Endothelial cell of hepatic sinusoid (primary cell): Measurements from ENCODE around the gene NRM.

Source experiments
- in situ Hi-C: cut with HindIII; loops from 2 replicates; pipeline ENCODE4 v1.10.0; 2017; ENCODE audit warnings: low sequenced_read_pairs

NRM gene

DNA sequence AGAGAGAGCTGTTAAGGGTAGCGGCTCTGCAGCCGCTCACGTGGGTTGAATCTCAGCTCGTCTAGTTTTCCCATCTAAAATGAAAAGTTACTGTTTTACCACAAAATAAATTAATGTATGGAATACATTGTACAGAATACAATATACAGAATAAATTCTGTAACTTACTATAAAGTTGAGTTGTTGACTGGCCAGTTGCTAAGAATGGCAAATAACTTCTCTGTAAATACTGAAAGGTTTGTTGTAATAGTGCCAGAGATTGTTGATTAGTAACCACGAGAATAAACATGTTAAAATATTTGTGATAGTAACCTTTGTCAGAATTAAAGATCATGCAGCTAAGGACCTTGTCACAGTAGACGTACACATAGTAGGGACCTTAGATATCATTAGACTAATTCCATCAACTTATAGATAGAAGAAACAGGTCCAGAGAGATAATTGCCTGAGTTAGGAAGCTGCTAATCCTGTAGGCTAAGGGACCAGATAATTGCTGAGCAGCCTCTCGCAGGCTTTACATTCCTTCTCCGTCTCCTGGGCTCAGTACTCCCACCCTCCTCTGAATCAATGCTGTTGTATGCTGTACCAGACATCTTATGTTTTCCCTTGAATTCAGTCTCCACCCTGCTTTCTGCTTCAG is 544 bp upstream of the NRM start:
- in situ Hi-C loops, result no loop called here

DNA sequence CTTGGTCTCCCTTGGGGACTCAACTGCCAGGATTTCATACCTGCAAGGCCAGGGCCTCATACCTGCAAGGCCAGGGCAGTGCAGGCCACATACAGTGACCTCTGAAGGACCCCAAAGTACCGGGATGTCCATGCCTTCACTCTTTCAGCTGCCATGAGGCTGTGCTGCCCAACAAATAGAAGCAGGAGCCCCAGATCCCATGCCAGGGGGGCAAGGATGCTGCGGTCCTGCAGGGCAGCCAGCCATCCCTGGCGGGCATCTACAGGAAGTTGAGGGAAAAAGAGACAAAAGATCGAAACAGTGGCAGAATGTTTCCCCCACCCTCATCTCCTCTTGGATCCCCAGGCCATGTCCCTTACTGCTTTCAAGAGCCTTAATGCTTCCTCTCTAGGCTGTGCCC is 799 bp downstream of the NRM start:
- in situ Hi-C loops, result no loop called here

- in situ Hi-C loops, result no loop called here
Measured at GRCh38 chr6:30689022-30689865, 1.5 kb downstream of the NRM start.

- in situ Hi-C loops, result no loop called here
Measured at GRCh38 chr6:30688569-30688968, 2.2 kb downstream of the NRM start.

GRCh38 chr6:30687659-30688431 is 2.9 kb downstream of the NRM start:
- in situ Hi-C loops, result no loop called here

GRCh38 chr6:30686908-30687658 is 3.7 kb downstream of the NRM start:
- in situ Hi-C loops, result no loop called here

DNA sequence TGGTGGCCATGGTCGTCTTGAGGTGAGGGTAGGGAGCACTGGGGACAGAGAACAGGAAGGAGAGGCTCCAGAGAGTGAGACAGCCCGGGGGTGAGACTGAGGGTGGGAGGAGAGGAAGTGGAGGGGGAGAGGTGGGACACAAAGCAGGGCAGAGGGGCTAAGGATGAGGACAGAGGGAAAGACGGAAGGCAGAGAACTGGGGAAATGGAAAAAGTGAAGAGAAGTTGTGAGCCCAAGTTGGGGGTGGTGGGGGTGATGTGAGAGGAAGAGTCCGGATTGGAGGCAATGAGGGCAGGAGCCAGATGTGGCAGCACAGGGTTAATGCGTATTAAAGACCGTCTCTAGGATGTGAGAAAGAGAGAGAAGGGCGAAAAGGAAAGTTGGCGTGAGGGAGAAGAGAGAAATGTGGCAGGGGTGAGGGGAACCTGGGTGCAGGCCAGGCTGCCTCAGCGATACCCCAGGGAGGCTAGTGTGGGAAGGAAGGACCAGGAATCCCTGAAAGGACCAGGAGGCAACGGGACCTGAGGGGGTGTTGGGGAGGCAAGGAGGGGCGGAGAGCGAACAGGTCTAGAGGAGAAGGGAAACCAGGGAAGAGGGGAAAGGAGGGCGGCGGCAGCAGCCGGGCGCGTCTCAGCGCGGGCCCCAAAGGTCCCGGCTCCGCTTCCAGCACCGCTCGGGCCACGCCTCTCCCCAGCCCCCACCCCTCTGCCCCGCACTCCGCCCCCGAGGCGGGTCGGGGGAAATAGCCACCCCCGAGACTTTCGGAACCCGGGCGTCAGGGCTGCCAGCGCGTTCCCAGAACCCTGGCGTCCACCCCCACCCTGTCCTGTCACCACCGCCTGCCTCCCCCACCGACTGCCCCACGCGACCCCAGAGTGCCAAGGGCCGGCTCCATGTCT is 4.5 kb downstream of the NRM start, which contains the start of gene PPP1R18:
Gene PPP1R18 (minus strand): TSS at position 637 of the 899 bp plus-strand sequence. CDS start 627 bp downstream, at position 10.
- in situ Hi-C loops, result no loop called here

GRCh38 chr6:30685157-30686008 is 5.4 kb downstream of the NRM start:
- in situ Hi-C loops, result no loop called here

GRCh38 chr6:30684386-30685156 is 6.2 kb downstream of the NRM start:
- in situ Hi-C loops, result loop anchor here (5.0 kb wide), 2 partner anchors 33 to 98 kb away; partner anchors contain the start of gene MDC1

DNA sequence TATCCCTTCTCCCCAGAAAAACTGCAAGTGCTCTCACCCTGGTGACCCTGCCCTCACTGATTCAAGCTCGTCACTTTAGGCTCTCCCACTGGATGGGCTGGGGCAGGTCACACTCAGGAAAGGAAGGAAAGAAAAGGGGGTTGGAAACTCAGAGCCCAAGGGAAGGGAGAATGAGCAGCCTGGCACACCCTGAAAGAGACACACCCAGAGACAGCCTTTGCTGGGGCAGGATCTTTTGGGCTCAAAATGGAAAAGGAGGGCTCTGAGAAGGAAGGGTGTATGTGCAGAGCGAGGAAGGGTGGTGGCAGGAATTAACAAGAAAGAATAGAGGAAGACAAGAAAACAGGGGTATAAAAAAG is 6.8 kb downstream of the NRM start:
- in situ Hi-C loops, result loop anchor here (5.0 kb wide), 2 partner anchors 33 to 98 kb away; partner anchors contain the start of gene MDC1

DNA sequence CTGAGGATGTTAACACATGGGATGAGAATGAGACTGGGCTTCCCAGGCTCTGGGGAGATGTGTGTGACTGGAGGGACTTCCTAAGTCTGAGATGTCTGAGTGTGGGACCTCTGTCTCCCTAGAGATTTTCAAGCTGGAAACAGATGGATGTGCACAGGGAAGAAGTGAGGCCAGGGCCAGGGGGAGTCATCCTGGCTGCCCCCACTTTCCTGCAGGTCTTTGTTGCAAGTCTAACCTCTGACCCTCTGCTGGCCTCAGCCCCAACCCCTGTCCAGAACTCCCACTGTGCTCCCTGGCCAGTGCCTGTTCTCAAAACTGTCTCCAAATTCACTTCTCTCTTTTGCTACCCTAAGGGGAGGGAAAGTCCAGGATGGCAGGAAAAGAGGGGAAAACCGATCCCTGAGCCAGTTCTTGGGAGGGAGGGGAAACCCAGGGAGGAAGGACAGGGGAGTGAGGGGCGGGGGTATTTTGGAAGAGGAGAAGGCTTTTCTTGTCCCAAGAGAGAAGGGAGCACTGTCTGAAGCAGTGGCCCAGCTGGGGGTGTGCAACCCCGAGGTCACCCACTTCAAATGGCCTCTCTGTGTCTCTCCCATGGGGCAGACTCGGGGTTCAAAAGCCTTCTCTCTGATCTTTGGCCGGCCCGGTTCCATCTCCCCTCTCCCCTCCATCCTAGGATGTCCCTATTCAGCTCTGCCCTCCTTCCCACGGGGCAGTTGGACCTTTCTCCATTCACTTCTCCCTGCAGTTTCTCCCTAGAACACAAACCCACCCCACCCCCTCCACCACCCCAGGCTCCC is 7.4 kb downstream of the NRM start:
- in situ Hi-C loops, result loop anchor here (5.0 kb wide), 2 partner anchors 34 to 99 kb away; partner anchors contain the start of gene MDC1

DNA sequence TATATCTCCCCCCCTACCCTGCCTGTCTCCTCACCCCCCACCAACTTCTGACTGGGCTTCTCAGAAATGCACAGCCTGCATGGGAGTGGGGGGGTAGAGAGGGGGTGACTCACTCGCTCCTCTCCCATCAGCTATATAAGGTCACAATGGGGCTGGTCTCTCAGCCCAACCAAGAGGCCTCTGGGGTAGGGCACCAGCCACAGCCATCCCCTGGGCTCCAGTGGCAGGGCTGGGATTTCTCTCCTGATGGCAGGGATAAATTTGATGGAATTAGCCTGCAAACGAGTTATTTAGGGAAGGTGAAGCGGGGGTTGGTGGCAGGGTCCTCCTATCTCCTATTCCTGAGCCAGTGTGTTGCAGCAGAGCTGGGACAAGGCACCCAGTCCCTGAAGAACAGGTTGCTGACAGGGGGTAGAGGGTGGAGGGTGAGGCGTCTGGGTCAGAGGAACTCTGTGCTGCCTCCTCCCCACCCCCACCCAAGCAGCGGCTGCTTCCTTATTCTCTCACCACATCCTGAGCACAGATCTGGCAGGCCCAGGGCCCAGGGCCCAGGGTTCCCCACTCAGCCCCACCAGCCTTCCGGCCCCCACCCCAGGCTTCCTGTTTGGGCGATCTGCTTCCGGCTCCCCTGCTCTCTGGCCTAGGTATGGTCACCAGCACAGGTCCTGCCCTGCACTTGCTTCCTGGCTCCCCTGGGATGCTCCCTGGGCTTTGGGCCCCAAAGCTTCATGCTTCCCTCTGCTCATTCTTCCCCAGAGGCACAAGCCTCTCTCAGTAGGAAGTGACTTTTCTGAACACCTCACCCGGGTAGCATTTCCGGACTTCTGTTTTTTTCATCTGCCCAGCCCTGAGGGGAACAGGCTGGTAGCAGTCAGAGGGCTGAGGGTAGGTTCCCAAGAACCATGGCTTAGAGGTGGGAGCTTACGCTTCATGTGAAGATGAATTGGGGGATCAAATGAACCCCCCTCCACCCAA is 8.4 kb downstream of the NRM start:
- in situ Hi-C loops, result loop anchor here (5.0 kb wide), 2 partner anchors 35 to 100 kb away; partner anchors contain the start of gene MDC1

DNA sequence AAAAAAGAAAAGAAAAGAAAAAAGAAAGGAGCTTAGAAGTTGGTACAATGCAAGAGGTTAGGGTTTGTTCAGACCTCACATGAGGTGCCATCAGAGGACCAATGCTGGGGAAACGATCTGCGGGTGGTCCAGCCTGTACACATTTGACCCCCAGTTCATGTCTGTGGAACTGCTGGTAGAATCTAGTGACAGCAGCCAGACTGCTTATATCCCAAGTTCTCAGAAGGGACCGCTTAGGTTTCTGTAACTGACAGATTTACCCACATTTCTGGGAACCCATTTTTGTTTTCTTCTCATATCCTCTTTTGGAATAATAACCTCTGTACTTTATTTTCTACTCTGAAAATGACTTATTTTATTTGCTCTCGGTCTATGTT is 9.0 kb downstream of the NRM start:
- in situ Hi-C loops, result loop anchor here (5.0 kb wide), 2 partner anchors 36 to 101 kb away; partner anchors contain the start of gene MDC1

DNA sequence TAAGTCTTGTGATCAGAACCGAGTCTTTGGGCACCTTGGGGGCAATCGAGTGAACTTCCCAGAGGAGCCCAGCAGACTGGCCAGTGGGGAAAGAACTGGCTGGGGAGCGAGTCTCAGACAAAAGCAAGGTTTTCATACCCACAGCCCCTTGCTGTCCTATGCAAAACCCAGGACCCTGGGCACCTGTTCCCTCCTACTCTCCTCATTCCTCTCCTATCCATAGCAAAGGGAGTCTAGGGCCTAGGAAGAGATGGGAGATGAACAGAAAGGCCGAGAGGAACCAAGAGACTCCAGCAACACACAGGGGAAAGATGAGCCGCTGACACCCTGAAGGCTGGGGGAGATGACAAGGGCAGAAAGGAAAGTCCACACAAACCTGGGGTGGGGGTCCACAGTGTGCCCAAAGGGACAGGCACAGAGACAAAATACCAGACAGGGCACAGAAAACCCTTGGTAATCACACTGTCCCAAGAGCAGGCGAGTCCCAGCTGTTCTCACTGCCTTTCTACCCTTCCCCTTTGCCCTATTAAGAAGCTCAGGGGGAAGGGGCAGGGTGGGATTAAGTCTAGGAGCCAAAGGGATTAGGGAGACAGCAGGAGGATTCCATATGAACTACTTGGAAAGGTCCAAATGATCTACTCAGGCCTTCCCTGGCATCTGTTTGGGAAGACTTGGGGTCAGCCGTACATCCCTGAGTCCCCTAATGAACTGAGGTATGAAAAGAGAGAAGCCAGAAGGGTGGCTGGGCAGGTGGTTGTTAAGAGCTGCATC is 10.8 kb downstream of the NRM start:
- in situ Hi-C loops, result loop anchor here (5.0 kb wide), 2 partner anchors 37 to 102 kb away; partner anchors contain the start of gene MDC1
